Measurements from ENCODE around the gene CABLES1.
"Not testable (repeated sequence)": the region's sequence is repeated elsewhere in the genome, so short reads cannot be mapped to it uniquely, and the experiment has no call there.

The CABLES1 gene

GRCh38 chr18:23240609-23240930, 105.3 kb downstream of the CABLES1 start:
- no peak overlapping the region for H3K4me3 ChIP-seq
- no peak overlapping the region for H3K27ac ChIP-seq
- H3K36me3 ChIP-seq (ENCODE audit: insufficient read depth, low read length), result no peaks in the 10 kb centered on the region
- no peak for DNase-seq (ENCODE audit: low read depth, low spot score)
- TF ChIP-seq EZH2 (IDR thresholded peaks at IDR 0.05), result no peak
- no peak for TF ChIP-seq POLR2AphosphoS5 (IDR thresholded peaks at IDR 0.05; ENCODE audit: borderline replicate concordance, low read depth, low read length)
- no peak for TF ChIP-seq FOXP2 (optimal IDR thresholded peaks at IDR 0.05; ENCODE audit: control extremely low read depth, extremely low read length, insufficient read depth)
- H3K9me3 ChIP-seq (ENCODE audit: low read depth, low read length), result no peaks in the 10 kb centered on the region
- H3K9ac ChIP-seq (ENCODE audit: insufficient read length), result no peak overlapping the region

GRCh38 chr18:23241833-23242496, 106.7 kb downstream of the CABLES1 start:
- H3K4me3 ChIP-seq; H3K9me3 ChIP-seq (ENCODE audit: low read depth, low read length); H3K36me3 ChIP-seq (ENCODE audit: insufficient read depth, low read length); DNase-seq (ENCODE audit: low read depth, low spot score); H3K27ac ChIP-seq; H3K9ac ChIP-seq (ENCODE audit: insufficient read length): not testable (repeated sequence)

DNA sequence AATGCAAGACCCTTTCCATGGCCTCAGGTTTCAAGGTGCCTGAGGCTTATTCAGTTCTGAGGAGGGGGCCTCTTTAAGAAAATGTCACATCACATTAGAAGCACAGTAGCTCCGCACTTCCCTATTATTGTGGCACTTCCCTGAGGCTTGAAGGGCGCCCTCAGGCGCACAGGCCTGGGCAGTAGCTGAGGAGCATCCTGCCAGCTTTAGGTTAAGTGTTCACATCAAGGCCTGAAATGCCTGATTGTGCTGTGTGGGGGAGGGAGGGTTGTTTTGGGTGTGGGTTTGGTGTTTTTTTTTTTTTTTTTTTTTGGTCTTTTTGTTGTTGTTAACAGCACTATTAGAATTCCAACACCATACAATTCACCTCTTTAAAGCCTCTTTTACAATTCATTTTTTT, 107.9 kb downstream of the CABLES1 start:
- TF ChIP-seq EZH2 (IDR thresholded peaks at IDR 0.05) (no peak), POLR2AphosphoS5 (IDR thresholded peaks at IDR 0.05; ENCODE audit: borderline replicate concordance, low read depth, low read length) (no peak), FOXP2 (optimal IDR thresholded peaks at IDR 0.05; ENCODE audit: control extremely low read depth, extremely low read length, insufficient read depth) (no peak)
- H3K36me3 ChIP-seq (ENCODE audit: insufficient read depth, low read length), result no peaks in the 10 kb centered on the region
- no peak overlapping the region for H3K4me3 ChIP-seq
- no peaks in the 10 kb centered on the region for H3K9me3 ChIP-seq (ENCODE audit: low read depth, low read length)
- H3K27ac ChIP-seq, result no peak overlapping the region
- H3K9ac ChIP-seq (ENCODE audit: insufficient read length), result no peak overlapping the region
- no peak for DNase-seq (ENCODE audit: low read depth, low spot score)

GRCh38 chr18:23243816-23244215, 108.5 kb downstream of the CABLES1 start:
- TF ChIP-seq FOXP2 (optimal IDR thresholded peaks at IDR 0.05; ENCODE audit: control extremely low read depth, extremely low read length, insufficient read depth), result no peak
- TF ChIP-seq POLR2AphosphoS5 (IDR thresholded peaks at IDR 0.05; ENCODE audit: borderline replicate concordance, low read depth, low read length), result no peak
- TF ChIP-seq EZH2 (IDR thresholded peaks at IDR 0.05), result no peak
- H3K9ac ChIP-seq (ENCODE audit: insufficient read length), result no peak overlapping the region
- DNase-seq (ENCODE audit: low read depth, low spot score), result no peak
- H3K9me3 ChIP-seq (ENCODE audit: low read depth, low read length), result no peaks in the 10 kb centered on the region
- H3K27ac ChIP-seq, result no peak overlapping the region
- no peaks in the 10 kb centered on the region for H3K36me3 ChIP-seq (ENCODE audit: insufficient read depth, low read length)
- no peak overlapping the region for H3K4me3 ChIP-seq

GRCh38 chr18:23244401-23244800, 109.1 kb downstream of the CABLES1 start:
- Histone ChIP-seq H3K36me3 (ENCODE audit: insufficient read depth, low read length) (no peaks in the 10 kb centered on the region), H3K4me3 (no peak overlapping the region), H3K9ac (ENCODE audit: insufficient read length) (no peak overlapping the region), H3K9me3 (ENCODE audit: low read depth, low read length) (no peaks in the 10 kb centered on the region), H3K27ac (no peak overlapping the region)
- no peak for DNase-seq (ENCODE audit: low read depth, low spot score)
- TF ChIP-seq FOXP2 (optimal IDR thresholded peaks at IDR 0.05; ENCODE audit: control extremely low read depth, extremely low read length, insufficient read depth) (no peak), EZH2 (IDR thresholded peaks at IDR 0.05) (no peak), POLR2AphosphoS5 (IDR thresholded peaks at IDR 0.05; ENCODE audit: borderline replicate concordance, low read depth, low read length) (no peak)

- Histone ChIP-seq H3K27ac (no peak overlapping the region), H3K4me3 (no peak overlapping the region), H3K9me3 (ENCODE audit: low read depth, low read length) (no peaks in the 10 kb centered on the region), H3K36me3 (ENCODE audit: insufficient read depth, low read length) (no peaks in the 10 kb centered on the region), H3K9ac (ENCODE audit: insufficient read length) (no peak overlapping the region)
- no peak for DNase-seq (ENCODE audit: low read depth, low spot score)
- TF ChIP-seq EZH2 (IDR thresholded peaks at IDR 0.05), result no peak
- TF ChIP-seq POLR2AphosphoS5 (IDR thresholded peaks at IDR 0.05; ENCODE audit: borderline replicate concordance, low read depth, low read length), result no peak
- TF ChIP-seq FOXP2 (optimal IDR thresholded peaks at IDR 0.05; ENCODE audit: control extremely low read depth, extremely low read length, insufficient read depth), result no peak
These were observed 110.2 kb downstream of the CABLES1 start for GRCh38 chr18:23245461-23245860.

DNA sequence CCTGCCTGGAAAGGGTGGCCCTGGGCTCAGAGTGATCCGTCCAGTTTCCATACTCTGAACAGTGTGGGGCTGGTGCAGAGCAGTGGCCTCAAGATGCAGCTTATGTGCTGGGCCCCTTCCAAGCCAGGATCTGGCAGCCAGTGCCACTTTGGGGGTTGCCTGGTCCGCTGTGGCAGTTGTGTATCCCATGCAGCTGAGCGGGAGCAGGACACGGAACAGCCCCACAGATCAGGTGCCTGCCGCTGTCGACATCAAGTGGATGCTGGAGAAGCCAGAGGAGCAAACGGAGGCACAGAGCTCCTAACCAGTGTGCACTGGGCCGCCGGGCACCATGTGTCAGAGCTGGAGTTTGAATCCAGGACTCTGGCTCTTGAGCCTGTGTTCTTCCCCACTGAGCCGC, 112.0 kb downstream of the CABLES1 start:
- TF ChIP-seq FOXP2 (optimal IDR thresholded peaks at IDR 0.05; ENCODE audit: control extremely low read depth, extremely low read length, insufficient read depth), result no peak
- no peak for TF ChIP-seq EZH2 (IDR thresholded peaks at IDR 0.05)
- TF ChIP-seq POLR2AphosphoS5 (IDR thresholded peaks at IDR 0.05; ENCODE audit: borderline replicate concordance, low read depth, low read length), result no peak
- H3K9me3 ChIP-seq (ENCODE audit: low read depth, low read length), result no peaks in the 10 kb centered on the region
- no peak for DNase-seq (ENCODE audit: low read depth, low spot score)
- no peak overlapping the region for H3K9ac ChIP-seq (ENCODE audit: insufficient read length)
- no peaks in the 10 kb centered on the region for H3K36me3 ChIP-seq (ENCODE audit: insufficient read depth, low read length)
- H3K4me3 ChIP-seq, result no peak overlapping the region
- H3K27ac ChIP-seq, result no peak overlapping the region

DNA sequence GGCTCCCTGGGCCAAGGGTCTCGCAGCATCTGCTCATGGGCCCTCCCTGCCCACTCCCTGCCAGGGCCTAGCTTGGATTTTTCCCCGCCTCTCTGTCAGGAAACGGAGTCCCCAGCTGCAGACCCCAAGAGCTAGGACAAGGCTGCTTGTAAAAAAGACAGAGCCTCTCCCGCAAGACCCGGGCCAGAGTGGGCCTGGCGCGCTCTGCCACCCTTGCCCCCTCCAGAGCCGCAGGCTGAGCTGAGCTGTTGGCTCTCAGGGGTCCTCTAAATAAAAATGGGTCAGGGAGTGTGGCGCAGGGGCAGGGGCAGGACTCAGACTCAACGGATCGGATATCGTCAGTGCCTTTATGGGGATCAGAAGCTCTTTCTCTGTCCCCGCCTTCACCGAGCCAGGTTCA, 112.6 kb downstream of the CABLES1 start:
- Histone ChIP-seq H3K27ac (no peak overlapping the region), H3K36me3 (ENCODE audit: insufficient read depth, low read length) (no peaks in the 10 kb centered on the region), H3K4me3 (no peak overlapping the region), H3K9me3 (ENCODE audit: low read depth, low read length) (no peaks in the 10 kb centered on the region), H3K9ac (ENCODE audit: insufficient read length) (no peak overlapping the region)
- no peak for DNase-seq (ENCODE audit: low read depth, low spot score)
- no peak for TF ChIP-seq FOXP2 (optimal IDR thresholded peaks at IDR 0.05; ENCODE audit: control extremely low read depth, extremely low read length, insufficient read depth)
- no peak for TF ChIP-seq EZH2 (IDR thresholded peaks at IDR 0.05)
- no peak for TF ChIP-seq POLR2AphosphoS5 (IDR thresholded peaks at IDR 0.05; ENCODE audit: borderline replicate concordance, low read depth, low read length)

GRCh38 chr18:23248826-23249225, 113.5 kb downstream of the CABLES1 start:
- Histone ChIP-seq H3K36me3 (ENCODE audit: insufficient read depth, low read length) (no peaks in the 10 kb centered on the region), H3K27ac (no peak overlapping the region), H3K4me3 (no peak overlapping the region), H3K9ac (ENCODE audit: insufficient read length) (no peak overlapping the region), H3K9me3 (ENCODE audit: low read depth, low read length) (no peaks in the 10 kb centered on the region)
- no peak for TF ChIP-seq EZH2 (IDR thresholded peaks at IDR 0.05)
- TF ChIP-seq FOXP2 (optimal IDR thresholded peaks at IDR 0.05; ENCODE audit: control extremely low read depth, extremely low read length, insufficient read depth), result no peak
- no peak for TF ChIP-seq POLR2AphosphoS5 (IDR thresholded peaks at IDR 0.05; ENCODE audit: borderline replicate concordance, low read depth, low read length)
- no peak for DNase-seq (ENCODE audit: low read depth, low spot score)

Measured in SK-N-MC (cell line).